AG04450 (cell line): ENCODE data around the gene C21orf58. TPM values are rescaled to one million over a fixed set of nuclear protein-coding genes. Genes with fewer than 3 reads are reported as not detected.

Source experiments
- CTCF ChIA-PET: fragments of 300-600, 350-600 bp; formaldehyde crosslinking; extraction: SDS; loops from one replicate; lab custom pipeline; 2022; ENCODE audit warnings: antibody characterized with exemption, inconsistent platforms; lab: Charles Lee
- POLR2A ChIA-PET: fragments of 350-600 bp; formaldehyde crosslinking; extraction: SDS; loops from one replicate; lab custom pipeline; 2021; ENCODE audit warnings: antibody characterized with exemption, inconsistent platforms; lab: Yijun Ruan, JAX
- DNase-seq: peaks from one replicate; pipeline ENCODE4 v3.0.0-alpha.2; 2011; ENCODE audit warnings: low read depth, low spot score
- H3K27ac ChIP-seq: one replicate; pipeline ENCODE4 v1.5.1; 2012; ENCODE audit warnings: low read depth, low read length, control low read depth
- H3K27me3 ChIP-seq: one replicate; pipeline ENCODE4 v1.6.0; 2012; ENCODE audit warnings: low read length; ENCODE audit not compliant: control insufficient read depth, insufficient read depth
- H3K4me3 ChIP-seq: 2 replicates; pipeline ENCODE4 v1.5.1; 2011; ENCODE audit warnings: mild to moderate bottlenecking, low read depth, low read length, control low read depth
- H3K9me3 ChIP-seq: 2 replicates; pipeline ENCODE4 v1.5.1; 2012; ENCODE audit warnings: low read length; ENCODE audit not compliant: control insufficient read depth, insufficient read depth
- polyA plus RNA-seq: library from polyadenylated mRNA; depleted of rRNA; stranded (reverse); fragments of >200 nt; gene quantifications from 2 replicates; pipeline ENCODE4 v1.2.3, GENCODE V29; 2011
- TF ChIP-seq, protein P1 (sequence below): IDR thresholded peaks from 2 replicates; pipeline ENCODE4 v1.5.1; 2011; ENCODE audit warnings: low read depth, low read length, control low read depth, inconsistent platforms

C21orf58 gene
- polyA plus RNA-seq, 1 experiment: 1.2 TPM

DNA sequence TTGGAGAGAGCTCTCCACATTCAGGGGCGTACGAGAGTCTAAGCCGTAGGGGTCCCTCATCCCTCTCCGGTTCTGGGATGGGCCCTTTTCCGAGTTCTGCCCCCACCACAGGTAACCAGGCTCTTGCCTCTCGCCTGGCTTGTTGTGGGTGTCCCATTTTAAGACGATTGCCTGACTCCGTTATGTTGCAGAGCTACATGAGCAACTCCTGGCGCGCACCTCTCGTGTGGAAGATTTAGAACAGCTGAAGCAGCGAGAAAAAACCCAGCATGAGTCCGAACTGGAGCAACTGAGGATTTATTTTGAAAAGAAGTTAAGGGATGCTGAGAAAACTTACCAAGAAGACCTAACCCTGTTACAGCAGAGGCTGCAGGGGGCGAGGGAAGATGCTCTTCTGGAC is 29.2 kb upstream of the C21orf58 start:
- Histone ChIP-seq H3K27me3 (no peaks in the 10 kb centered on the region), H3K27ac (no peak overlapping the region), H3K9me3 (no peaks in the 10 kb centered on the region; the same call in 1 of the 2 replicates), H3K4me3 (no peak overlapping the region)
- ChIA-PET POLR2A (no interaction called here), CTCF (no interaction called here)
- DNase-seq: no peak
- TF ChIP-seq, protein P1, sequence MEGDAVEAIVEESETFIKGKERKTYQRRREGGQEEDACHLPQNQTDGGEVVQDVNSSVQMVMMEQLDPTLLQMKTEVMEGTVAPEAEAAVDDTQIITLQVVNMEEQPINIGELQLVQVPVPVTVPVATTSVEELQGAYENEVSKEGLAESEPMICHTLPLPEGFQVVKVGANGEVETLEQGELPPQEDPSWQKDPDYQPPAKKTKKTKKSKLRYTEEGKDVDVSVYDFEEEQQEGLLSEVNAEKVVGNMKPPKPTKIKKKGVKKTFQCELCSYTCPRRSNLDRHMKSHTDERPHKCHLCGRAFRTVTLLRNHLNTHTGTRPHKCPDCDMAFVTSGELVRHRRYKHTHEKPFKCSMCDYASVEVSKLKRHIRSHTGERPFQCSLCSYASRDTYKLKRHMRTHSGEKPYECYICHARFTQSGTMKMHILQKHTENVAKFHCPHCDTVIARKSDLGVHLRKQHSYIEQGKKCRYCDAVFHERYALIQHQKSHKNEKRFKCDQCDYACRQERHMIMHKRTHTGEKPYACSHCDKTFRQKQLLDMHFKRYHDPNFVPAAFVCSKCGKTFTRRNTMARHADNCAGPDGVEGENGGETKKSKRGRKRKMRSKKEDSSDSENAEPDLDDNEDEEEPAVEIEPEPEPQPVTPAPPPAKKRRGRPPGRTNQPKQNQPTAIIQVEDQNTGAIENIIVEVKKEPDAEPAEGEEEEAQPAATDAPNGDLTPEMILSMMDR: no peak

DNA sequence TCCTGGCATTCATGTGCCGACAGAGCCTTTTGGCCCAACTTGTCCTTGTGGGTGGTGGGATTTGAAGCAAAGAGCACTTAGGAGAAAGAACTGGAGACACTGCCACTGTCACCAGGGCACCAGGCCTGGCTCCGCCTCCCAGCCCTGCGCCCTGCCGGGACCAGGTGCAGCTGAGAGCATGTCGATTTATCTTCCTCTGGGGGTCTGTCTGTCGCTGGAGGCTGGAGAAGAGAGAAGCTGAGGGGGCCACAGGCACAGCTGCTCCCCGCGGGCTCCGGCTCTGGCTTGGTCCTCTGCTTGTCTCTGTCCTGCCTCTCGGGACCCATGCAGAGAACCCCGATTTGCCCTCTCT is 28.5 kb upstream of the C21orf58 start:
- POLR2A ChIA-PET: no interaction called here
- TF ChIP-seq, protein P1: no peak
- CTCF ChIA-PET: interaction anchor here (0.6 kb wide), 1 partner anchor 269 kb away, joined by 3 read pairs; no protein-coding TSS in a partner anchor
- Histone ChIP-seq H3K4me3 (no peak overlapping the region), H3K27ac (no peak overlapping the region), H3K27me3 (no peaks in the 10 kb centered on the region), H3K9me3 (no peaks in the 10 kb centered on the region; the same call in 1 of the 2 replicates)
- no peak for DNase-seq

DNA sequence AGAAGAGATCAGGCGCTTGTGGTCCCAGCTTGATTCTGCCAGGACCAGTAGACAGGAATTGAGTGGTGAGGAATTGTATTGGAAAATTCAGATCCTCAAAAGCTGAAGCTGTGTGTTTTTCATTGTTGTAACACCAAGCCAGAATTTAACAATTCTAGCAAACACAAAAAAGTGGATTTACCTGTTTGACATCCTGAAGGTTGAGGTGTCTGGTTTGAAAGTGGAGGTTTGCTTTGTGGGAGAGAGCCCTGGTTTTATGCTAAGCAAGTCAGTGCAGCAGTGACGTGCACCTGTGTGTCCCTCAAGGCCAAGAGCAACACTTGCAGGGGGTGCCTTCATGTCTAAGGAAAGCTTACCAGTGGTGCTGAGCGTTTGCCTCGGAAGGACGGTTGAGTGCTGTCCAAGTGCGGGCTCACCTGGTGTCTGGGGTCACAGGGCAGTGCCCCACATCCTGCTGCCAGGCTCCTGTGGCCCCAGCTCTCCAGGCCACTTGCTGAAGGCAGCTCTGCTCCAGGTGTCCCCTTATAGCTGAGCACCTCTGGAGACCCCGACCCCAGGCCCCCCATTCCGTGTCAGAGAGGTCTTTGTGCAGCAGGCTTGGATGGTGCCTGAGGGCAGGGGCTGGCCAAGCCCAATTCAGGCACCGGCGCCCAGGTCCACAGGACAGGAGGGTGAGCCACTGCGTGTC is 27.9 kb upstream of the C21orf58 start:
- TF ChIP-seq, protein P1: no peak
- H3K4me3 ChIP-seq: no peak overlapping the region
- H3K9me3 ChIP-seq: no peaks in the 10 kb centered on the region; the same call in 1 of the 2 replicates
- ChIA-PET POLR2A (no interaction called here), CTCF (interaction anchor here (0.6 kb wide), 1 partner anchor 268 kb away, joined by 3 read pairs; no protein-coding TSS in a partner anchor)
- H3K27me3 ChIP-seq: no peaks in the 10 kb centered on the region
- H3K27ac ChIP-seq: no peak overlapping the region
- no peak for DNase-seq

DNA sequence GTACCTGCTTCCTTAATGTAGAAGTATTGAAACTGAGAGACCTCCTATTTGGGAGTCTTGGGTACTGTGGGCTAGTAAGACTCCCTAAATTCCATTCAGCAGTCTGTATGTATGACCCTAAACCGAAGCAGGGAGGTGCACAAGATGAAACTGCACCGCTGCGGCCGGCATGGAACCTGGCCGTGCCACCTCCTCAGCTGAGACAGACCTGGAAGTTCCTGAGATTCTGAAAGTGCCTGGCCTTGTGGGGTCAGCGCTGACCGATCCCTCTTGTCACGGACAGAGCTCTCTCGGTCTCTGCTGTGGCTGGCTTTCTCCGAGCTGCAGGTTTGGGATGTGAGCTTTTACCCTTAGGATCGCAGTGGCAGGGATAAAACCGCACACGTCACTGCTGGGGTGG is 27.3 kb upstream of the C21orf58 start:
- no peak for DNase-seq
- H3K4me3 ChIP-seq: no peak overlapping the region
- TF ChIP-seq, protein P1: no peak
- H3K27ac ChIP-seq: no peak overlapping the region
- no peaks in the 10 kb centered on the region for H3K27me3 ChIP-seq
- H3K9me3 ChIP-seq: no peaks in the 10 kb centered on the region; the same call in 1 of the 2 replicates
- POLR2A ChIA-PET: no interaction called here
- CTCF ChIA-PET: no interaction called here

DNA sequence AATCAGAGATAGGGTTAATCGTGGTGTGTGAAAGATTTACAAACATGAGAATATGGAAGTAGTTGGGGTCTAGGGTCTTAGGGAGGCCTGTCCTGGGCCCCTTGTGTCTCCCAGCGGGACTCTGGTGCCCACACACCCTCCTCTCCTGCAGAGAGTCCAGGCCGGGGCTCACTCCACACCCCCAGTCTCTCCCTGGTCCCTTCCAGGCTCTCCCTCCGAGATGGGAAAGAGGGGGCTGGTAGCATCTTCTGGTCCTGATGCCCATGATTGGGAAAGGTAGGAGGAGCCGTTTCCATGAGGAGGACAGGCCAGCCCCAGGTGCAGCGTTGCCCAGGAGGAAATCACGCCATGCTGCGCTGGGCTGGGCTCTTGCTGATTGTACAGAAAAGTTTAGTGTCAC is 26.9 kb upstream of the C21orf58 start:
- no peak for DNase-seq
- ChIA-PET CTCF (no interaction called here), POLR2A (no interaction called here)
- Histone ChIP-seq H3K9me3 (no peaks in the 10 kb centered on the region; the same call in 1 of the 2 replicates), H3K4me3 (no peak overlapping the region), H3K27me3 (no peaks in the 10 kb centered on the region), H3K27ac (no peak overlapping the region)
- TF ChIP-seq, protein P1: no peak
